RWPE2 (cell line): ENCODE measurements around the gene OR2Y1.

ENCODE experiments used
- ATAC-seq: fragments of 200-7000 bp; cut with Tn5 transposase; 3 replicates; pipeline ENCODE4 v1.9.1; 2021; ENCODE audit warnings: low read depth
- DNase-seq: peaks from one replicate; pipeline ENCODE4 v3.0.0-alpha.2; 2020; ENCODE audit warnings: low spot score
- H3K27ac ChIP-seq: fragments of 450-650 bp; 2 replicates; pipeline ENCODE4 v1.5.1; 2017; ENCODE audit warnings: mild to moderate bottlenecking; ENCODE audit not compliant: poor library complexity, severe bottlenecking
- H3K27me3 ChIP-seq: fragments of 250-450 bp; sonication (Bioruptor Pico); 2 replicates; pipeline ENCODE4 v1.5.1; 2021; ENCODE audit warnings: mild to moderate bottlenecking, moderate library complexity; ENCODE audit not compliant: insufficient read depth, poor library complexity, severe bottlenecking
- H3K36me3 ChIP-seq: fragments of 250-450 bp; sonication (Bioruptor Pico); 2 replicates; pipeline ENCODE4 v1.5.1; 2020; ENCODE audit warnings: low read depth, mild to moderate bottlenecking, moderate library complexity
- H3K4me1 ChIP-seq: fragments of 250-450 bp; sonication (Bioruptor Pico); 2 replicates; pipeline ENCODE4 v1.5.1; 2021; ENCODE audit warnings: mild to moderate bottlenecking, moderate library complexity; ENCODE audit not compliant: insufficient read depth, poor library complexity, severe bottlenecking
- H3K4me3 ChIP-seq: fragments of 250-450 bp; sonication (Bioruptor Pico); 2 replicates; pipeline ENCODE4 v1.5.1; 2021; ENCODE audit warnings: mild to moderate bottlenecking, moderate library complexity; ENCODE audit not compliant: severe bottlenecking
- H3K9me3 ChIP-seq: fragments of 250-450 bp; sonication (Bioruptor Pico); 2 replicates; pipeline ENCODE4 v1.5.1; 2021; ENCODE audit warnings: mild to moderate bottlenecking, moderate library complexity; ENCODE audit not compliant: severe bottlenecking
- CTCF ChIP-seq: fragments of 450-650 bp; IDR thresholded peaks from one replicate; pipeline ENCODE4 v1.5.1; 2017; ENCODE audit warnings: mild to moderate bottlenecking, moderate library complexity; ENCODE audit not compliant: poor library complexity, severe bottlenecking

OR2Y1 gene

GRCh38 chr5:180689775-180690174, 50.1 kb downstream of the OR2Y1 start:
- DNase-seq (no peak), ATAC-seq (no peak)
- H3K36me3 ChIP-seq, result no peaks in the 10 kb centered on the region
- H3K27me3 ChIP-seq, result peaks cover 90% of the 10 kb centered on the region
- no peaks in the 10 kb centered on the region for H3K4me1 ChIP-seq
- no peaks in the 10 kb centered on the region for H3K9me3 ChIP-seq
- no peak overlapping the region for H3K27ac ChIP-seq
- H3K4me3 ChIP-seq, result no peak overlapping the region
- no peak for TF ChIP-seq CTCF
